Activated CD4-positive, alpha-beta memory T cell treated with anti-CD3 and anti-CD28 coated beads, Interleukin-2, amount 10 ng/mL, durations not matched to agents 7 days and 5 days (primary cell): ENCODE data around the gene ZNF592. TPM values are rescaled to one million over a fixed set of nuclear protein-coding genes. Genes with fewer than 3 reads are reported as not detected.

Experiments
- CTCF ChIA-PET: fragments of 350-600 bp; sonication (Branson Sonifier 250); formaldehyde crosslinking; loops from one replicate; lab custom pipeline; 2021; ENCODE audit warnings: antibody characterized with exemption, inconsistent platforms; lab: Charles Lee
- POLR2A ChIA-PET: fragments of 350-600 bp; sonication (Branson Sonifier 250); formaldehyde crosslinking; loops from one replicate; lab custom pipeline; 2021; ENCODE audit warnings: antibody characterized with exemption; lab: Charles Lee
- DNase-seq: peaks from one replicate; pipeline ENCODE4 v3.0.0-alpha.2; 2020
- H3K27ac Mint-ChIP-seq: one replicate; pipeline ENCODE4 v1.8.0; 2021; ENCODE audit warnings: mild to moderate bottlenecking, mixed read lengths
- H3K27me3 Mint-ChIP-seq: one replicate; pipeline ENCODE4 v1.8.0; 2021; ENCODE audit warnings: mixed read lengths
- H3K36me3 Mint-ChIP-seq: one replicate; pipeline ENCODE4 v1.8.0; 2021; ENCODE audit warnings: low read depth, mixed read lengths
- H3K4me1 Mint-ChIP-seq: one replicate; pipeline ENCODE4 v1.8.0; 2021; ENCODE audit warnings: mixed read lengths
- H3K4me3 Mint-ChIP-seq: one replicate; pipeline ENCODE4 v1.8.0; 2021; ENCODE audit warnings: mild to moderate bottlenecking, mixed read lengths
- H3K9me3 Mint-ChIP-seq: one replicate; pipeline ENCODE4 v1.8.0; 2021; ENCODE audit warnings: mixed read lengths
- total RNA-seq, 2 experiments: library from RNA; stranded (reverse); gene quantifications; one replicate each; pipeline ENCODE4 v1.2.3, GENCODE V29; 2021

ZNF592 gene
- total RNA-seq, 2 experiments from 2014 or later, result 36.6 to 38.0 TPM

DNA sequence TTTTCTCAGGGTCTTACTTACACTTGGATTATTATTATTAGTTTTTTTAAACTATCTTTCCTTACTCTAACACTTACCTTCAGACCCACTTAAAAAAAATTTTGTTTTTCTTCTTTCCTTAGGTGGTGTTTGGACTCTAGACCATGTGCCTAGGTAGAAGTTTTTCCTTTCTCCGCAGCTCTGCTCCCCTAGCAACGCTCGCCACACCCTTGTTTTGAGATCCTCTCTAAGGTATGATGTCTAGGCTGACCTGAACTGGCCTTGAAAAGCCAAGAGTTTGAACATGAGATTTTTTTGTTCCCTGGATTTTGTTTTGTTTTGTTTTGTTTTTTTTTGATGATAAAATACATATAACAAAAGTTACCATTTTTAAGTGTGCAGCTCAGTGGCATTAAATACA lies 16.2 kb downstream of the ZNF592 start:
- ChIA-PET POLR2A (interaction anchor here (1.2 kb wide), 1 partner anchor 16 kb away, joined by 4 read pairs; no protein-coding TSS in a partner anchor), CTCF (no interaction called here)
- no peaks in the 10 kb centered on the region for H3K27me3 Mint-ChIP-seq
- peaks cover 42% of the 10 kb centered on the region for H3K36me3 Mint-ChIP-seq
- no peak overlapping the region for H3K27ac Mint-ChIP-seq
- H3K4me3 Mint-ChIP-seq, result no peak overlapping the region
- DNase-seq, result no peak
- no peaks in the 10 kb centered on the region for H3K9me3 Mint-ChIP-seq
- peaks cover 23% of the 10 kb centered on the region for H3K4me1 Mint-ChIP-seq

DNA sequence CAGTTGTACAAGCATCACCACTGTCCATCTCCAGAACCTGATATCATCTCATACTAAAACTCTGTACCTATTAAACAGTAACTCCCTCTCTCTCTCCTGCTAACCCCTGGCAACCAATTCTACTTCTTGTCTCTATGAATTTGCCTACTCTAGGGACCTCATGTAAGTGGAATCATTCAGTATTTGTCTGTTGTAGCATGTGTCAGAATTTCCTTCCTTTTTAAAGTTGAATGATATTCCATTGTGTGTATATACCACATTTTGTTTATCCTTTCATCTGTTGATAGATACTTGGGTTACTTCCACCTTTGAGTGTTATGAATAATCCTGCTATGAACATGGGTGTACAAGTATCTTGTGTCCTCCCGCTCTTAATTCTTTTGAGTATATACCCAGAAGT lies 16.6 kb downstream of the ZNF592 start:
- Mint-ChIP-seq H3K4me3 (no peak overlapping the region), H3K4me1 (peaks cover 25% of the 10 kb centered on the region), H3K27me3 (no peaks in the 10 kb centered on the region), H3K27ac (peak overlapping the region; percentile 38), H3K9me3 (no peaks in the 10 kb centered on the region), H3K36me3 (peaks cover 45% of the 10 kb centered on the region)
- no peak for DNase-seq
- ChIA-PET POLR2A (no interaction called here), CTCF (no interaction called here)

DNA sequence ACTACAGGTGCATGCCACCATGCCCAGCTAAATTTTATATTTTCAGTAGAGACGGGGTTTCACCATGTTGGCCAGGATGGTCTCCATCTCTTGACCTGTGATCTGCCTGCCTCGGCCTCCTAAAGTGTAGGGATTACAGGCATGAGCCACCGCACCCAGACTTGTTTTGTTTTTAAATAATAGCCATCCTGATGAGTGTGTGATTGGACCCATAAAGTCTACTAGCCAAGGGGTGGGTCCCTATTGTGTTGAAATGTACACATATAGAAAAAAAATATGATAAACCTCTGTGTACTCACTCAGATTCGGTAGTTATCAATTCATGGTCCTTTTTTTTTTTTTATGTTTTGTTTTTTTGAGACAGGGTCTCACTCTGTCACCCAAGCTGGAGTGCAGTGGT lies 17.3 kb downstream of the ZNF592 start:
- Mint-ChIP-seq H3K4me1 (peaks cover 28% of the 10 kb centered on the region), H3K27me3 (no peaks in the 10 kb centered on the region), H3K27ac (no peak overlapping the region), H3K9me3 (no peaks in the 10 kb centered on the region), H3K36me3 (peaks cover 50% of the 10 kb centered on the region), H3K4me3 (no peak overlapping the region)
- ChIA-PET CTCF (no interaction called here), POLR2A (no interaction called here)
- DNase-seq, result no peak

DNA sequence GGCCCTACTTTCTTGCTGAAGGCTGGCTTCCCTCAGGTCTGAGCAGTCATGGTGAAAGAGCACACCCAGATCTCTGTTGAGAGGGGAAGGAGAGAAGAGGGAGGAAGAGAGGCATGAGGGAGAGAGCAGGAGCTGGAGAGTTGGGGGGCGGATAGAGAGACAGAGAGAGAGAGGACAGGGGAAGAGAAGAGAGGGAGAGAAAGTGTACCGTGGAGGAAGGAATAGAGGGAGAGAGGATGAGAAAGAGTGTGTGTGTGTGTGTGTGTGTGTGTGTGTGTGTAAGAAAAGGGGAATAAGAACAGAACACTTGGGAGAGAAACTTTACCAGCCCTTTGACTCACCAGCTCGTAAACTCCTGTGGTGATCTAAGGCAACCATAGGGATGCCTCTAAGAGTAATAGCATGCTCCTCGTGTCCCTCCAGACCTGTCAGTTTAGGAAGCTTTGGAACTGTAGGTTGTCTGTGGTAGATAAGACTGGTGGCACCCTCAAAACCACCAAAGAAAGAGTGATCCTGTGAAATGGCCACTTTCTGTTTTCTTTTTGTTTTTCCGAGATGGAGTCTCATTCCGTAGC lies 18.2 kb downstream of the ZNF592 start:
- no peak overlapping the region for H3K4me3 Mint-ChIP-seq
- H3K4me1 Mint-ChIP-seq, result peaks cover 32% of the 10 kb centered on the region
- H3K27ac Mint-ChIP-seq, result no peak overlapping the region
- H3K9me3 Mint-ChIP-seq, result no peaks in the 10 kb centered on the region
- H3K36me3 Mint-ChIP-seq, result peaks cover 57% of the 10 kb centered on the region
- ChIA-PET POLR2A (interaction anchor here (0.9 kb wide), 1 partner anchor 17 kb away, joined by 3 read pairs; no protein-coding TSS in a partner anchor), CTCF (interaction anchor here (1.6 kb wide), 1 partner anchor 9 kb away, joined by 4 read pairs; no protein-coding TSS in a partner anchor)
- no peak for DNase-seq
- H3K27me3 Mint-ChIP-seq, result no peaks in the 10 kb centered on the region

DNA sequence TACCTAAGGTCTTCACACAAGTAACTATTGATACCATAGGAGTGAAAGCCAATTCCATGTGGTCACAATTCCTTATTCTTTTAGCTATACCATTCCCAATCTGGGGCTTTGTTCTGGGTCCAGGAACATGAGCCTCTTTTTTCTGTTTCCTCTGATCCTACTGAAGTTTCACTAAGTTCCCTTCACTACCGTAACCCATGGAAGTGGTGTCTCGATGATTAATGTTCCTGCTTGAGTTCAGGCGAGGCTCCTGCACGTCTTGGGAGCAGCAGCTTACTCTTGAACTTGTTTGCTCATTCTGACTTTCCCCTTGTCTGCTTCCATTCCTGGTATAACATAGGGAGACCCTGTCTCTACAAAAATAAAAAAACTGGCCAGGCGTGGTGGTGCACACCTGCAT lies 23.6 kb downstream of the ZNF592 start:
- H3K4me1 Mint-ChIP-seq, result peaks cover 17% of the 10 kb centered on the region
- H3K4me3 Mint-ChIP-seq, result no peak overlapping the region
- H3K9me3 Mint-ChIP-seq, result no peaks in the 10 kb centered on the region
- ChIA-PET POLR2A (no interaction called here), CTCF (no interaction called here)
- no peak for DNase-seq
- H3K27ac Mint-ChIP-seq, result no peak overlapping the region
- peaks cover 53% of the 10 kb centered on the region for H3K36me3 Mint-ChIP-seq
- no peaks in the 10 kb centered on the region for H3K27me3 Mint-ChIP-seq

DNA sequence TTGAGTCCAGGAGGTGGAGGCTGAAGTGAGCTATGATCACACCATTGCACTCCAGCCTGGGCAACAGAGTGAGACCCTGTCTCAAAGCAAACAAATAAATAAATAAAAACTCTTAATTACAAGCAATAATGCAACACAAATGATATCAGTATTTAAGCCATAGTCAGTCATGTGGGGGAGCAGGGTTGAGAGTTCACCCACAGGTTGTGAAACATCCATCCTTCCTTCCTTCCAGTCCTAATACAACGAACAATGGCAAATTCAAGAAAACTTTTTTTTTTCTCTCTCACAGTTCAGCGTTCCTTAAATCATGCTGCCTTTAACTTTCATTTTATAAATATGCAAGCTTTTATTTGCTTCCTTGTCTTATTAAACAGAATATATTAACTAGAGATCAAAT lies 24.1 kb downstream of the ZNF592 start:
- Mint-ChIP-seq H3K27ac (no peak overlapping the region), H3K27me3 (no peaks in the 10 kb centered on the region), H3K4me3 (no peak overlapping the region), H3K9me3 (no peaks in the 10 kb centered on the region), H3K4me1 (peaks cover 17% of the 10 kb centered on the region), H3K36me3 (peaks cover 49% of the 10 kb centered on the region)
- POLR2A ChIA-PET, result no interaction called here
- DNase-seq, result no peak
- CTCF ChIA-PET, result no interaction called here

DNA sequence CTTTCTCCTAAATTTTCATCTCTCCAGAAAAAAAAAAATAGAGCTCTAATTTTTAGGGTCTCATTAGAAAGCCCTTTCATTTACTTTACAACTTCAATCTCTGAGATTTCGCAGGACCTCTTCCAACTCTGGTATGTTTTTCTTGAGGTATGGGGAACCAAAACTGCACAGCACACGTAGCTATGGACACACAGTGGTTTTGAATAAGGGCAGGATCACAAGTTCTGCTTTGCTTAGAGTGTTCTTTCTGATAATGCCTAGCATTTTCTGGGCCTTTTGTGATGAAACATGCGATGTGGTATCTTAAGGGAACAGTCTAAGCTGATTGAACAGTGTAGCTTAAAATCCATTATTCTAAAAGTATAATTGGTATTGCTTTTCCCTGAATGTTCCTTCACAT lies 25.3 kb downstream of the ZNF592 start:
- H3K27ac Mint-ChIP-seq, result no peak overlapping the region
- H3K36me3 Mint-ChIP-seq, result peaks cover 49% of the 10 kb centered on the region
- POLR2A ChIA-PET, result no interaction called here

DNA sequence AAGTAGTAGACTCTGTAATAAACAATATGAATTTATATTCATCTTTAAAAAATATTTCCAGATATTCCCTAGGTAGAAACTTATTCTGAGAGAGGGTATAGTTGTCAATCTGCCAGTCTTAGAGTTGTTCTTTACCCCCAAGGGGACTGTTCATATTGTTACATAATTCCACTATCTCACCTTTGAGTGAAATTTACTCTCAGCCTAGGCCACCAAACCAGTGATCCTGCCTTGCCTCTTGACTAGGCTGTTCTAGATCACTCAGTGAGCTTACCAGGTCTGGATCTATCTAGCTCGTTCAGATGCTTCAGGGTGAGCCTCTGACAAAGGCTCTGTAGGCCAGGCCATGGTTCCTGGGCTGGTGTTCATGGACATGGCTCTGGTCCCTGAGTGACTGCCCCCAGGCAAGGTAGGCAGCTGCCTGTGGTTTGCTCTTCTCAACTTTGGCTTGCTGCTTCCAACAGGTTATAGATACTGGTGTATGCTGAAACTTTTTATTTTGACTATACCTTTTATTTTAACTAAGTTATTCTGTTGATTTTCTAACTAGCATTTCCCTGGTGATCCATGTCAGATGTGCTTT lies 27.6 kb downstream of the ZNF592 start:
- Mint-ChIP-seq H3K36me3 (peaks cover 40% of the 10 kb centered on the region), H3K9me3 (no peaks in the 10 kb centered on the region), H3K27ac (no peak overlapping the region), H3K27me3 (no peaks in the 10 kb centered on the region), H3K4me3 (no peak overlapping the region), H3K4me1 (peaks cover 15% of the 10 kb centered on the region)
- POLR2A ChIA-PET, result no interaction called here
- CTCF ChIA-PET, result interaction anchor here (2.1 kb wide), 1 partner anchor 9 kb away, joined by 4 read pairs; no protein-coding TSS in a partner anchor
- DNase-seq, result no peak

More for the DNA sequence above, 25.3 kb downstream of the ZNF592 start:
- CTCF ChIA-PET, result no interaction called here
- no peak overlapping the region for H3K4me3 Mint-ChIP-seq
- no peaks in the 10 kb centered on the region for H3K9me3 Mint-ChIP-seq
- H3K4me1 Mint-ChIP-seq, result peaks cover 19% of the 10 kb centered on the region
- no peaks in the 10 kb centered on the region for H3K27me3 Mint-ChIP-seq
- DNase-seq, result no peak

DNA sequence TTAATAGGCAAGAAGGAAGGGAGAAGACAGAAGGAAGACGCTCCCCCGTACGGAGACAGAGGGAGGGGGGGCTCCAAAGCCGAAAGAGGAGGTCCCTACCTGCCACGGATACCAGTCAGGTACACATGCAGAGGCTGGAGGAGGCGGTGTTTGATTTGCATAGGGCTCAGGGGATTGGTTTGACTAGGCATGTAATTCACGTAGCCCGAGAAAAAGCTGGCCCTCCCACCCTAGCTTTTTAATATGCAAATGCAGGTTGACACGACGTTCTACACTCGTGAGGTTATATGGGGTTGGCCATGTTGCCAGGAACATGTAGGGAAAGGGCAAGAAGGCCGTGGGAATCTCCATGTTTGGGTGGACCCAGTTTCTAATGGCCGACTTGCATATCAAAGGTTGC lies 29.8 kb downstream of the ZNF592 start:
- ChIA-PET POLR2A (no interaction called here), CTCF (no interaction called here)
- Mint-ChIP-seq H3K27ac (no peak overlapping the region), H3K36me3 (peaks cover 48% of the 10 kb centered on the region), H3K4me3 (no peak overlapping the region), H3K27me3 (no peaks in the 10 kb centered on the region), H3K9me3 (no peaks in the 10 kb centered on the region), H3K4me1 (peaks cover 26% of the 10 kb centered on the region)
- DNase-seq, result no peak

DNA sequence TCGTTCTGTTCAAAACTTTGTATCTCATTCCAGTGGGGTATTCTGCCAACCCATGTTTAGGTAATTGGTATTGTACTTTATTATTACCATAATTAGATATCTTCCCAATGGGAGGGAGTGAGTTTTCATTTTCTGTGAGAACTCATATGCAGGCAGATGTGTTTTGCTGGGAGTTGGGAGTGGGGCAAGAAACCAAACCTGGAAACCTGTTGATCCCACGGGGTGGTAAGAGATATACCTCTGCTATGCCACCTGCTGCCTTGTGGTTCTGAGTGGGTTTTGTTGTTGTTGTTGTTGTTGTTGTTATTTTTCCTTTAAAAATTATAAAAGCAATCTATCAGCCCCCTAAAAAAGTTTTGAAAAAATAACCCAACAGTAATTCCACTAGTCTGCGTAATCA lies 32.1 kb downstream of the ZNF592 start:
- H3K9me3 Mint-ChIP-seq, result no peaks in the 10 kb centered on the region
- H3K36me3 Mint-ChIP-seq, result peaks cover 56% of the 10 kb centered on the region
- ChIA-PET CTCF (no interaction called here), POLR2A (interaction anchor here (0.6 kb wide), 1 partner anchor 187 kb away, joined by 3 read pairs; no protein-coding TSS in a partner anchor)
- H3K4me1 Mint-ChIP-seq, result peaks cover 38% of the 10 kb centered on the region
- no peak overlapping the region for H3K27ac Mint-ChIP-seq
- DNase-seq, result no peak
- no peak overlapping the region for H3K4me3 Mint-ChIP-seq
- no peaks in the 10 kb centered on the region for H3K27me3 Mint-ChIP-seq

DNA sequence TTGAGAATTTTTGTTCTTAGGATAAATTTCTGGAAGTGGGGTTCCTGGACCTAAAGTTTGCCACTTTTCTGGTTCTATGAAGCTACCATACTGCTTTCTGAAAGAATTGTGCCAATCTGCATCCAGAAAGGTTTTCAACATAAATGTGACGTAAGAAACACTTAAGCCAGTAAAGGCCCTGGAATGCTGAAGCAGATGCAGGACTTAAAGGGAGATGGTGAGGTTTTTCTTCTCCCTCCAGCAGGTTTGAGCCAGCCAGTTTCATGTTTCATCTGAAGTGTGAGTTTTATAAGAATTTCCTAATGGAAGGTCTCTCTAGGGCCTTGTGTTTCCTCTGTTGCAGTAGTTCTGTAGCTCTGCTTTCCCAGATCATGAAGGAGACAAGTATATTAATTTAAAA lies 33.1 kb downstream of the ZNF592 start:
- POLR2A ChIA-PET, result no interaction called here
- peaks cover 59% of the 10 kb centered on the region for H3K36me3 Mint-ChIP-seq
- CTCF ChIA-PET, result interaction anchor here (0.7 to 1.0 kb wide), 2 partner anchors 93 to 183 kb away, joined by 3 read pairs; no protein-coding TSS in a partner anchor
- H3K9me3 Mint-ChIP-seq, result no peaks in the 10 kb centered on the region
- peaks cover 41% of the 10 kb centered on the region for H3K4me1 Mint-ChIP-seq
- H3K27me3 Mint-ChIP-seq, result no peaks in the 10 kb centered on the region
- no peak overlapping the region for H3K27ac Mint-ChIP-seq
- no peak for DNase-seq
- H3K4me3 Mint-ChIP-seq, result no peak overlapping the region

DNA sequence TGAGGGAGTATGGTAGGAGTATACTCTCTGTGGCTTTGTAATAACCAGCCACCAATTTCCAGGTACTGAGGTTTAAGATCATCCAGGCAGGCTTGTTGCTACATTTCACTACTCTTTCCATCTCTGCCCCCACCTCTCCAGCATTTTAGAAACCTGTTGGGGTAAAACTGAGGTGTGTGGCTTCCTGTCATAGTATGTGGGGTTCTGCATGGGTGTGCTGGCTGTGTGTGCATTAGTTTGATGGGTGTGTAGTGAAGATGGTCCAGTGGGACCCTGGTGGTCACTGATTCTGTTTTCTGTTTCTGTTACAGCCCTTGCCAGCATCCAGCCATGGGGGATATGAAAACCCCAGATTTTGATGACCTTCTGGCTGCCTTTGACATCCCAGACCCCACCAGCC lies 34.0 kb downstream of the ZNF592 start:
- peaks cover 41% of the 10 kb centered on the region for H3K4me1 Mint-ChIP-seq

DNA sequence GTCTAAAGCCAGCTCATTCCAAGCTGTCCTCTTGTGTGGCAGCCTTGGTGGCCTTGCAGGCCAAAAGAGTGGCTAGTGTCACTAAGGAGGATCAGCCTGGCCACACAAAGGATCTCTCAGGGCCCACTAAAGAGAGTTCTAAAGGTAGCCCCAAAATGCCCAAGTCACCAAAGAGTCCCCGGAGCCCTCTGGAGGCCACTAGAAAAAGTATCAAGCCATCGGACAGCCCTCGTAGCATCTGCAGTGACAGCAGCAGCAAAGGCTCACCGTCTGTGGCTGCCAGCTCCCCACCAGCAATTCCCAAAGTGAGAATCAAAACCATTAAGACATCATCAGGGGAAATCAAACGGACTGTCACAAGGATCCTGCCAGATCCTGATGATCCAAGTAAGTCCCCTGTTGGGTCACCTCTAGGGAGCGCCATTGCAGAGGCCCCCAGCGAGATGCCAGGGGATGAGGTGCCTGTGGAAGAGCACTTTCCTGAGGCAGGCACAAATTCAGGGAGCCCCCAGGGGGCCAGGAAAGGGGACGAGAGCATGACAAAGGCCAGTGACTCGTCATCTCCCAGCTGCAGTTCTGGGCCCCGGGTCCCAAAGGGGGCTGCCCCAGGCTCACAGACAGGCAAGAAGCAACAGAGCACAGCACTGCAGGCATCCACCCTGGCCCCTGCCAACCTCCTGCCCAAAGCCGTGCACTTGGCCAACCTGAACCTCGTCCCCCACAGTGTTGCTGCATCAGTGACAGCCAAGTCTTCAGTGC lies 35.3 kb downstream of the ZNF592 start:
- Mint-ChIP-seq H3K4me3 (no peak overlapping the region), H3K27me3 (no peaks in the 10 kb centered on the region), H3K27ac (no peak overlapping the region), H3K9me3 (no peaks in the 10 kb centered on the region), H3K36me3 (peaks cover 61% of the 10 kb centered on the region), H3K4me1 (peaks cover 50% of the 10 kb centered on the region)
- ChIA-PET CTCF (interaction anchor here (1.0 to 1.2 kb wide), 2 partner anchors 9 to 125 kb away, joined by 3 read pairs; partner anchors contain the start of gene NMB), POLR2A (interaction anchor here (1.3 kb wide), 1 partner anchor 67 kb away, joined by 3 read pairs; the partner anchor contains the start of gene SEC11A)
- DNase-seq, result no peak

More for the DNA sequence above, 34.0 kb downstream of the ZNF592 start:
- no peak for DNase-seq
- H3K4me3 Mint-ChIP-seq, result no peak overlapping the region
- H3K9me3 Mint-ChIP-seq, result no peaks in the 10 kb centered on the region
- ChIA-PET CTCF (interaction anchor here (1.0 kb wide), 1 partner anchor 184 kb away, joined by 3 read pairs; no protein-coding TSS in a partner anchor), POLR2A (no interaction called here)
- peak overlapping the region; percentile 41 for H3K27ac Mint-ChIP-seq
- H3K27me3 Mint-ChIP-seq, result no peaks in the 10 kb centered on the region
- peaks cover 59% of the 10 kb centered on the region for H3K36me3 Mint-ChIP-seq
